ENCODE data around the gene UBE2E2. TPM values are rescaled to one million over a fixed set of nuclear protein-coding genes. Genes with fewer than 3 reads are reported as not detected.

The UBE2E2 gene
- total and polyA plus RNA-seq, 7 experiments from 2014 or later = 2.4 to 28.8 (median 15.3) TPM

DNA sequence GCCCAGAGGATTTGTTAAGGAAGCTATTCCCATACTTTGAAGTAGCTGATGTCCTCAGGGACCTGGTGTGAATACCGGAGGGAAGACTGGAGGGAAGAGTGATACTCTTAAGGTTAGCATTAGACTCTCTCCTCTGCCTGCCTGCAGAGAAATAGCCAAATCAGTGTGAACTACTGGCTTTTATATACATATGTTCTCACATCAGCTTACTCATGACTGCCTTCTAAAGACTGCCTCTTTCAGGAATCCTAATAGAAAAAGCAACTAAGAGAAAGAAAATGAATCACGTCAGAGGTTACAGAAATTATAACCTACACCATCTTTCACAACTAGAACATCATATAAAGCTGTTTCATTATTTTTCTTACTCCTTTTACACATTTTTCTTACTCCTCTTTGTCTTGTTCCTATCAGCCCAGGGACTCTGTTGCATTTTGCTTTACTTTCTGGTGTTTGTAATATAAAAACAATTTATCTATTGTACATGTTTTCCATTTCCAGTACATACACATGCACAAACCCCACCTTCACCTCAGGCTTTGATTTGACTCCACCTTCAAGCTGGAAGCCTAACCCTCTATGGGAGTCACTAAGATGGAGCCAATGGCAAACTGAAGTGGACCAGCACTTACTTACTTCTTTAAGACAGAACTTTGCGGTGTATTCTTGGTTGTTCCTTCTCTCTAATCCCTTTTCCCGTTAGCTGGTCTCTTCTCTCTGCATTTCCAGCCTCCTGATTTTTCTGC lies 345.0 kb downstream of the UBE2E2 start:
- no peaks in the 10 kb centered on the region for H3K36me3 ChIP-seq (ENCODE audit: control insufficient read depth in 2 of 3, insufficient read depth in 3 of 3, low read length in 3 of 3)
- H3K27ac ChIP-seq (ENCODE audit: low read depth, low read length) = no peak overlapping the region
- H3K4me3 ChIP-seq (ENCODE audit: low read length) = no peak overlapping the region
- intact Hi-C loops (cut with micrococcal nuclease) = no loop called here
- H3K9me3 ChIP-seq (ENCODE audit: control insufficient read depth in 2 of 3, low read length in 3 of 3) = no peaks in the 10 kb centered on the region
- POLR2A ChIA-PET = no interaction called here
- Mint-ChIP-seq H3K4me3 (no peak overlapping the region), H3K36me3 (peaks cover 0 to 7% (median 0%) of the 10 kb centered on the region in 5 donors), H3K27ac (no peak overlapping the region), H3K27me3 (no peaks in the 10 kb centered on the region), H3K4me1 (no peaks in the 10 kb centered on the region), H3K9me3 (no peaks in the 10 kb centered on the region)
- CTCF ChIA-PET = interaction anchor here (0.5 kb wide), 1 partner anchor 45 kb away, joined by 3 read pairs; no protein-coding TSS in a partner anchor
- no peaks in the 10 kb centered on the region for H3K27me3 ChIP-seq (ENCODE audit: control insufficient read depth in 2 of 2, insufficient read depth in 2 of 2, low read length in 2 of 2)
- DNase-seq (no peak), ATAC-seq (no peak)
- H3K4me1 ChIP-seq (ENCODE audit: control insufficient read depth in 2 of 2, insufficient read depth in 2 of 2, low read length in 2 of 2) = no peaks in the 10 kb centered on the region

DNA sequence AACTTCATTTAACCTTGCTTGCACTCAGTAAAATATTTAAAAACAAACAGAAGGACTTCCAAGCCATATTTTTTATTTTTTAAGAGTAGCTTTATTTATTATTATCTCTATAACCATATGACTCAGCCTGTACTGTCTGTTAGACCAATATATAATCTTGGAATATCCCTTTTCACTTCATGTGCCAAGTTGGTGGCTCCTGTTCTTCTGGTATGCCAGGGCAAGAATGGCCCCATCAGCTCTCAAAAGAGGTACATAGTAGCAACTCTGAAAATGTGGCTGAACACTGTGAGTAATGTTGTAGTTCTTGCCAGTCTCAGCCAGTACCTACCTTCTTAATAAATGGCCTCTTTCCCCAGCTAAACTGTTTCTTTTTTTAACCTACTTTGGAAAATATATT lies 345.6 kb downstream of the UBE2E2 start:
- DNase-seq = no peak
- H3K27ac ChIP-seq (ENCODE audit: low read depth, low read length) = no peak overlapping the region
- H3K36me3 Mint-ChIP-seq = peaks cover 0 to 7% (median 0%) of the 10 kb centered on the region in 5 donors
- POLR2A ChIA-PET = no interaction called here
- no peaks in the 10 kb centered on the region for H3K4me1 ChIP-seq (ENCODE audit: control insufficient read depth in 2 of 2, insufficient read depth in 2 of 2, low read length in 2 of 2)
- no peaks in the 10 kb centered on the region for H3K36me3 ChIP-seq (ENCODE audit: control insufficient read depth in 2 of 3, insufficient read depth in 3 of 3, low read length in 3 of 3)
- H3K4me3 ChIP-seq (ENCODE audit: low read length) = no peak overlapping the region
- no peak for ATAC-seq
- no peaks in the 10 kb centered on the region for H3K9me3 Mint-ChIP-seq
- no peak overlapping the region for H3K4me3 Mint-ChIP-seq
- intact Hi-C loops (cut with micrococcal nuclease) = no loop called here
- no peaks in the 10 kb centered on the region for H3K27me3 Mint-ChIP-seq
- CTCF ChIA-PET = no interaction called here
- H3K4me1 Mint-ChIP-seq = no peaks in the 10 kb centered on the region
- H3K27ac Mint-ChIP-seq = no peak overlapping the region
- H3K27me3 ChIP-seq (ENCODE audit: control insufficient read depth in 2 of 2, insufficient read depth in 2 of 2, low read length in 2 of 2) = no peaks in the 10 kb centered on the region
- no peaks in the 10 kb centered on the region for H3K9me3 ChIP-seq (ENCODE audit: control insufficient read depth in 2 of 3, low read length in 3 of 3)

DNA sequence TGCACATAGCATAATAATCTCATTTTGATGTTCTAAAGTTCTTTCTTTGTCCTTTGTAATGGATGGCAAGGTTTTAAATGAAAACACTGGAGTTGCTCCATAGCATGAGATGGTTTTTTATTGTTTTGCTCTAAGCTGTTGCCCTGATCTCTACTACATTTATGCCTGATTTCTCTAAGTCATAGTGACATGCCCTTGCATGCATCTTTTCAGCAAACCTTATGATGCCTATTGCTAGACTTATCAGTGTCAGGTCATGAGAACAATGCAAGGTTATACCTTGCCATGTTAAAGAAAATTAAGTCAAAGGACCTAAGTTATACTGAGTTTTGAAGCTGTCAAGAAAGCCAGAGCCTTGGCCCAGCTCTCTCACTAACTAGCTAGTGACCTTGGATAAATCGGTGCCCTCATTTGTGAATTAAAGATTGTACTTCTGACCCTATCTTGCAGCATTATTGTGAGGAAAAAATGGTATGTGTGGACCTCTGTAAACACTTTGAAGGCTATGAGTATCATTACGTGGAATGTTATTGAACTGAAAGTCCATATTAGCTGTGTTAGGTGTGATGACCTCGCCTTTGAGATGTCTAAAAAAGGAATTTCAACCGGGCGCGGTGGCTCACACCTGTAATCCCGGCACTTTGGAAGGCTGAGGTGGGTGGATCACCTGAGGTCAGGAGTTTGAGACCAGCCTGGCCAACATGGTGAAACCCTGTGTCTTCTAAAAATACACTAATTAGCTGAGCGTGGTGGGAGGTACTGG lies 346.2 kb downstream of the UBE2E2 start:
- H3K4me1 Mint-ChIP-seq = no peaks in the 10 kb centered on the region
- ChIA-PET CTCF (no interaction called here), POLR2A (no interaction called here)
- H3K9me3 ChIP-seq (ENCODE audit: control insufficient read depth in 2 of 3, low read length in 3 of 3) = no peaks in the 10 kb centered on the region
- H3K9me3 Mint-ChIP-seq = no peaks in the 10 kb centered on the region
- no peaks in the 10 kb centered on the region for H3K36me3 ChIP-seq (ENCODE audit: control insufficient read depth in 2 of 3, insufficient read depth in 3 of 3, low read length in 3 of 3)
- H3K27me3 Mint-ChIP-seq = no peaks in the 10 kb centered on the region
- H3K27me3 ChIP-seq (ENCODE audit: control insufficient read depth in 2 of 2, insufficient read depth in 2 of 2, low read length in 2 of 2) = no peaks in the 10 kb centered on the region
- H3K4me1 ChIP-seq (ENCODE audit: control insufficient read depth in 2 of 2, insufficient read depth in 2 of 2, low read length in 2 of 2) = no peaks in the 10 kb centered on the region
- no peak overlapping the region for H3K4me3 ChIP-seq (ENCODE audit: low read length)
- DNase-seq (no peak), ATAC-seq (no peak)
- H3K36me3 Mint-ChIP-seq = peaks cover 0 to 2% (median 0%) of the 10 kb centered on the region in 5 donors
- intact Hi-C loops (cut with micrococcal nuclease) = no loop called here
- H3K4me3 Mint-ChIP-seq = no peak overlapping the region
- H3K27ac Mint-ChIP-seq = no peak overlapping the region
- H3K27ac ChIP-seq (ENCODE audit: low read depth, low read length) = no peak overlapping the region

DNA sequence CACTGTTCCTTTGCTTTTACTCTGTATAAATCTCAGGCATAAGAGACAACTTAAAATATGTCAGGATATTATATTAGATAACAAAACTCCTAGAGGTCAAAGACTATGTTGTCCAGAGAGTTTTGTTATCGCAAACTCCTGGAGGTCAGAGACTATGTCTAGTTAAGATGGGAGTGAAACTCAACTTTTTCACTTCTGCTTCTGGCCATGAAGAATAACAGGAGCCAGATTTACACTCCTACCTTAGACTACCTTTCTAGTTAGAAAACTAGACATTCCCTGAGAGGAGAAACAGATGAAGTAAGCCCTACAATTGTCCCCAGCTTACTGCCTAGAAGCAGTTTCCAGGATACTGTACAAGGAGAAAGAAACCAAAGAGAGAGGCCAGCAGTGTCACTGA lies 347.3 kb downstream of the UBE2E2 start:
- H3K4me3 Mint-ChIP-seq = no peak overlapping the region
- intact Hi-C loops (cut with micrococcal nuclease) = no loop called here
- ATAC-seq (no peak), DNase-seq (no peak)
- peaks cover 0 to 4% (median 0%) of the 10 kb centered on the region in 11 donors for H3K9me3 Mint-ChIP-seq
- H3K27ac Mint-ChIP-seq = no peak overlapping the region
- no peaks in the 10 kb centered on the region for H3K4me1 Mint-ChIP-seq
- Histone ChIP-seq H3K36me3 (ENCODE audit: control insufficient read depth in 2 of 3, insufficient read depth in 3 of 3, low read length in 3 of 3) (no peaks in the 10 kb centered on the region), H3K27me3 (ENCODE audit: control insufficient read depth in 2 of 2, insufficient read depth in 2 of 2, low read length in 2 of 2) (no peaks in the 10 kb centered on the region), H3K4me1 (ENCODE audit: control insufficient read depth in 2 of 2, insufficient read depth in 2 of 2, low read length in 2 of 2) (no peaks in the 10 kb centered on the region), H3K9me3 (ENCODE audit: control insufficient read depth in 2 of 3, low read length in 3 of 3) (no peaks in the 10 kb centered on the region), H3K4me3 (ENCODE audit: low read length) (no peak overlapping the region), H3K27ac (ENCODE audit: low read depth, low read length) (no peak overlapping the region)
- ChIA-PET POLR2A (no interaction called here), CTCF (no interaction called here)
- peaks cover 0 to 3% (median 0%) of the 10 kb centered on the region in 5 donors for H3K36me3 Mint-ChIP-seq
- no peaks in the 10 kb centered on the region for H3K27me3 Mint-ChIP-seq

DNA sequence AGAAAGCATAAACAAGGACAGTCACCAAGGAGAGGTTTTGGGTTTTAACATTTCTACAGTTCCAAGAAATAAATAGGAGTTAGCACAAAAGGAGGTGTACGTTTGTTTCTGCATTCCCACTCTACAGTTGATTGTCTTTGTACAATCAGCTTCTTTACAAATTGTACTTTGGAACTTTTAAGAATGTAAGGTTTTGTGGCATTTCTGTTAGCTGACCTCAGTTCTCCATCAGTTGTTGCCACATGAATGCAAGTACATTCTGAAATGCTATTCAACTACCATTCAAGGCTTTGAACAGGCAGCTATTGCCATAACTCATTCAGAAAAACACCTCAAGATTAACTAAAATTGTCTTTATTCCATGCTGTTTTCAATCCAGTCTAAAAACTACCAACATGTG lies 349.4 kb downstream of the UBE2E2 start:
- ChIA-PET CTCF (no interaction called here), POLR2A (no interaction called here)
- H3K4me3 Mint-ChIP-seq = no peak overlapping the region
- intact Hi-C loops (cut with micrococcal nuclease) = no loop called here
- H3K4me1 Mint-ChIP-seq = no peaks in the 10 kb centered on the region
- H3K27me3 Mint-ChIP-seq = no peaks in the 10 kb centered on the region
- no peaks in the 10 kb centered on the region for H3K27me3 ChIP-seq (ENCODE audit: control insufficient read depth in 2 of 2, insufficient read depth in 2 of 2, low read length in 2 of 2)
- no peak overlapping the region for H3K27ac ChIP-seq (ENCODE audit: low read depth, low read length)
- no peak overlapping the region for H3K4me3 ChIP-seq (ENCODE audit: low read length)
- no peak overlapping the region for H3K27ac Mint-ChIP-seq
- ATAC-seq = no peak
- H3K36me3 ChIP-seq (ENCODE audit: control insufficient read depth in 2 of 3, insufficient read depth in 3 of 3, low read length in 3 of 3) = no peaks in the 10 kb centered on the region
- DNase-seq = no peak
- no peaks in the 10 kb centered on the region for H3K4me1 ChIP-seq (ENCODE audit: control insufficient read depth in 2 of 2, insufficient read depth in 2 of 2, low read length in 2 of 2)
- peaks cover 0 to 7% (median 0%) of the 10 kb centered on the region in 11 donors for H3K9me3 Mint-ChIP-seq
- no peaks in the 10 kb centered on the region for H3K9me3 ChIP-seq (ENCODE audit: control insufficient read depth in 2 of 3, low read length in 3 of 3)
- H3K36me3 Mint-ChIP-seq = peaks cover 0 to 12% (median 3%) of the 10 kb centered on the region in 5 donors

DNA sequence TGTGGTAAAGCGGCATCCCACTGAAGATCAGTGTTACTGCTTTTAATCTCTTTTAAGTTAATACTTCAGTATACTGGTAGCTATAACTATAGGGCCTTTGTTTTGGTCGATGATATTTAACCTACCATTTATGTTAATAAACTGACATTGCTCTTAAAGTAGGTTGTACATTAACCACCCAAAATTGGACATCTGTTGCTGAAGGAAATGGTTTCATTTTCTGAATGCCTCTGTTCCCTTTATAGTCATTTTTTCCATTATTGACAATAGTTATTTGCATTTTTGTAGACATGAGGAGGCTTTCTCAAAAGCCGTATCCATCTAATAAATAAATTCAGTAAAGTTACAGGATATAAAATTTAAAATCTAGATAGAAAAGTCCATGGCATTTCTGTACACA lies 350.2 kb downstream of the UBE2E2 start:
- DNase-seq = no peak
- Mint-ChIP-seq H3K4me1 (no peaks in the 10 kb centered on the region), H3K4me3 (no peak overlapping the region), H3K9me3 (peaks cover 0 to 7% (median 0%) of the 10 kb centered on the region in 11 donors), H3K27me3 (no peaks in the 10 kb centered on the region), H3K36me3 (peaks cover 0 to 20% (median 7%) of the 10 kb centered on the region in 5 donors), H3K27ac (no peak overlapping the region)
- Histone ChIP-seq H3K4me1 (ENCODE audit: control insufficient read depth in 2 of 2, insufficient read depth in 2 of 2, low read length in 2 of 2) (no peaks in the 10 kb centered on the region), H3K36me3 (ENCODE audit: control insufficient read depth in 2 of 3, insufficient read depth in 3 of 3, low read length in 3 of 3) (no peaks in the 10 kb centered on the region), H3K9me3 (ENCODE audit: control insufficient read depth in 2 of 3, low read length in 3 of 3) (no peaks in the 10 kb centered on the region), H3K4me3 (ENCODE audit: low read length) (no peak overlapping the region), H3K27ac (ENCODE audit: low read depth, low read length) (no peak overlapping the region), H3K27me3 (ENCODE audit: control insufficient read depth in 2 of 2, insufficient read depth in 2 of 2, low read length in 2 of 2) (no peaks in the 10 kb centered on the region)
- no peak for ATAC-seq
- intact Hi-C loops (cut with micrococcal nuclease) = no loop called here
- CTCF ChIA-PET = no interaction called here
- POLR2A ChIA-PET = no interaction called here
